ENCODE results near the gene RBL2. TPM values are rescaled to one million over a fixed set of nuclear protein-coding genes. Genes with fewer than 3 reads are reported as not detected.

RBL2 gene
- total RNA-seq, 4 donors from 2014 or later: 27.7 to 115 (median 64.0) TPM

DNA sequence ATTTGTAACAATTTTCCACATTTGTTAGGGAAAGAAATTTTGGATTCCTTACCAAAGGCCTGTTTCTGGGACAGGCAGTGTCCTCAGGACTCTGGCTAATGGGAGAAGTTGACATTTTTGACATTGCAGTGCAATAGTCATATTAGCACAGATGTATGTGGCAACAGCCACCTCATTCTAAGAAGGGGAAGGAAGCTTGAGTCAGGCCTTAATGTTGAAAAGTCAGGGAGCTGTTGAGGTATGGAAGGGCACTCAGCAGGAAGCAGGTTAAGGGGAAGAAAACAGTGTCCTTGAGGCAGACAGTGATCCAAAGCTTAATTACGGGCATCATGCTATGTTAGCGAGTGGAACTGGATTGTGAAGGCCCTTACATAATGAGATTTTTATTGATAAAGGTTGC is 47.9 kb downstream of the RBL2 start:
- Histone ChIP-seq H3K27ac (no peak overlapping the region), H3K4me3 (no peak overlapping the region), H3K4me1 (no peaks in the 10 kb centered on the region), H3K36me3 (peaks cover 0 to 79% (median 35%) of the 10 kb centered on the region in 4 donors), H3K9me3 (no peaks in the 10 kb centered on the region), H3K27me3 (no peaks in the 10 kb centered on the region)
- DNase-seq: no peak
- 97% methylated on average over 2 of the region's 2 CpGs; no CpG with 5 or more reads in 1 of the 2 donors for WGBS, 2 donors (ENCODE audit: low coverage in 1 of 2)
- intact Hi-C loops (cut with DNase I; ENCODE audit: low total_unique reads): no loop called here
- TF ChIP-seq EP300 (IDR thresholded peaks at IDR 0.05; ENCODE audit: low read depth): no peak
- no peak for TF ChIP-seq POLR2A (IDR thresholded peaks at IDR 0.05)
- TF ChIP-seq, protein P1, sequence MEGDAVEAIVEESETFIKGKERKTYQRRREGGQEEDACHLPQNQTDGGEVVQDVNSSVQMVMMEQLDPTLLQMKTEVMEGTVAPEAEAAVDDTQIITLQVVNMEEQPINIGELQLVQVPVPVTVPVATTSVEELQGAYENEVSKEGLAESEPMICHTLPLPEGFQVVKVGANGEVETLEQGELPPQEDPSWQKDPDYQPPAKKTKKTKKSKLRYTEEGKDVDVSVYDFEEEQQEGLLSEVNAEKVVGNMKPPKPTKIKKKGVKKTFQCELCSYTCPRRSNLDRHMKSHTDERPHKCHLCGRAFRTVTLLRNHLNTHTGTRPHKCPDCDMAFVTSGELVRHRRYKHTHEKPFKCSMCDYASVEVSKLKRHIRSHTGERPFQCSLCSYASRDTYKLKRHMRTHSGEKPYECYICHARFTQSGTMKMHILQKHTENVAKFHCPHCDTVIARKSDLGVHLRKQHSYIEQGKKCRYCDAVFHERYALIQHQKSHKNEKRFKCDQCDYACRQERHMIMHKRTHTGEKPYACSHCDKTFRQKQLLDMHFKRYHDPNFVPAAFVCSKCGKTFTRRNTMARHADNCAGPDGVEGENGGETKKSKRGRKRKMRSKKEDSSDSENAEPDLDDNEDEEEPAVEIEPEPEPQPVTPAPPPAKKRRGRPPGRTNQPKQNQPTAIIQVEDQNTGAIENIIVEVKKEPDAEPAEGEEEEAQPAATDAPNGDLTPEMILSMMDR (IDR thresholded peaks at IDR 0.05): no peak
- TF ChIP-seq POLR2AphosphoS5 (IDR thresholded peaks at IDR 0.05): no peak
- in situ Hi-C loops (cut with MboI; ENCODE audit: low pct_ligation_motif_present in 1 of 4, low pct_unique_long_range_greater_than_20kb in 1 of 4, low sequenced_read_pairs in 3 of 4): loop anchor here in 1 of 4 donors (25.0 kb wide), 1 partner anchor 195 kb away; no protein-coding TSS in a partner anchor

DNA sequence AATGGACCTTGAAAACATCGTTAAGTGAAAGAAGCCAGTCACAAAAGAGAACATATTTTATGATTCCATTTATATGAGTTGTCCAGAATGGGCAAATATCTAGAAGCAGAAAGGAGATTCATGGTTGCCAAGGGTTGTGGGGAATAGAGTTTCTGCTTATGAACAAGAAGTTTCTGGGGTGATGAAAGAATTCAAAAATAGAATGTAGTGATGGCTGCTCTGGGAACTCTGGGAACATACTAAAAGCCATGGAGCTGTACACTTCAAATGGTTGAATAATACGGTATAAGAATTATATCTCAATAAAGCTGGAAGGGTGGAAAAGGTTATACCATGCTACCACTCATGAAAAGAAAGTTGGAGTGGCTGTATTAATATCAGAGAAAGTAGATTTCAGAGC is 50.3 kb downstream of the RBL2 start:
- in situ Hi-C loops (cut with MboI; ENCODE audit: low pct_ligation_motif_present in 1 of 4, low pct_unique_long_range_greater_than_20kb in 1 of 4, low sequenced_read_pairs in 3 of 4) (loop anchor here in 1 of 4 donors (25.0 kb wide), 1 partner anchor 197 kb away; no protein-coding TSS in a partner anchor), intact Hi-C loops (cut with DNase I; ENCODE audit: low total_unique reads) (no loop called here)
- no peak overlapping the region for H3K27ac ChIP-seq
- TF ChIP-seq, protein P1 (IDR thresholded peaks at IDR 0.05): no peak
- no peak for TF ChIP-seq EP300 (IDR thresholded peaks at IDR 0.05; ENCODE audit: low read depth)
- TF ChIP-seq POLR2AphosphoS5 (IDR thresholded peaks at IDR 0.05): no peak
- TF ChIP-seq POLR2A (IDR thresholded peaks at IDR 0.05): no peak
- no peak overlapping the region for H3K4me3 ChIP-seq
- H3K36me3 ChIP-seq: peaks cover 0 to 81% (median 30%) of the 10 kb centered on the region in 4 donors
- no peaks in the 10 kb centered on the region for H3K9me3 ChIP-seq
- DNase-seq: no peak
- 86 to 89% methylated on average over 2 of the region's 2 CpGs for WGBS, 2 donors (ENCODE audit: low coverage in 1 of 2)
- no peaks in the 10 kb centered on the region for H3K27me3 ChIP-seq
- H3K4me1 ChIP-seq: no peaks in the 10 kb centered on the region

DNA sequence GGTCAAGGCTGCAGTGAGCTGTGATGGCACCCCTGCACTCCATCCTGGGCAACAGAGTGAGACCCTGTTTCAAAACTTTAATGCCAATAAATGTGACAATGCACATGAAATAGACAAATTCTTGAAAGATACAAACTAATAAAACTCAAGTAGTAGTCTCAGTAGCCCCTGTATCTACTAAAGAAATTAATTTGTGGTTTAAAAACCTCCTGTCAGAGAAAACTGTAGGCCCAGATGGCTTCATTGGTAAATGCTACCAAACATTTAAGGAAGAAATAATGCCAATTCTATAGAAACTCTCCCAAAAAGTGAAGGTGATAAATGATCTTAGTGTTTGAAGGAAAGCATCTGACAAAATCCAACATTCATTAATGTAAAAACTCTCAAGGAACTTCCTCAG is 52.0 kb downstream of the RBL2 start:
- Histone ChIP-seq H3K4me1 (no peaks in the 10 kb centered on the region), H3K9me3 (no peaks in the 10 kb centered on the region), H3K27me3 (no peaks in the 10 kb centered on the region), H3K4me3 (no peak overlapping the region), H3K36me3 (peaks cover 0 to 80% (median 37%) of the 10 kb centered on the region in 4 donors), H3K27ac (no peak overlapping the region)
- TF ChIP-seq POLR2AphosphoS5 (IDR thresholded peaks at IDR 0.05) (no peak), POLR2A (IDR thresholded peaks at IDR 0.05) (no peak), EP300 (IDR thresholded peaks at IDR 0.05; ENCODE audit: low read depth) (no peak)
- TF ChIP-seq, protein P1 (IDR thresholded peaks at IDR 0.05): no peak
- intact Hi-C loops (cut with DNase I; ENCODE audit: low total_unique reads): no loop called here
- no peak for DNase-seq
- in situ Hi-C loops (cut with MboI; ENCODE audit: low pct_ligation_motif_present in 1 of 4, low pct_unique_long_range_greater_than_20kb in 1 of 4, low sequenced_read_pairs in 3 of 4): loop anchor here in 1 of 4 donors (25.0 kb wide), 1 partner anchor 199 kb away; no protein-coding TSS in a partner anchor

DNA sequence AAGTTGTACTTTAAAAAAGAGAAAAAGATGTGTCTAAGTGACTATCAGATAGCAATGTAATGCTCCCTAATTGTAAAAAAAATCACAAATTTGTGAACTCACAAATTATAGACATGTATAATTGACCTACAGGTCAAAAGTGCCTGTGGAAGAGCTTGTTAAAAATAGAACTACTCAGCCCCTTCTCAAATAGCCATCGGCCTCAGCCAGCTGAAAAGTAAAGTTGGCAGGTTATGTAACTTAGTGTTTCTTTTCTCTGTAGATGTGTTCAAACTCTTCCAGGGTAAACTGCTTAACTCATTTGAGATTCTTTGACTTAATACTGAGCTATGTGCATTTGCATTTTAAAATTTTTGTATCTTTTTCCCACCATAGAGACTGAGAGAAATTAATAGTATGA is 55.5 kb downstream of the RBL2 start:
- intact Hi-C loops (cut with DNase I; ENCODE audit: low total_unique reads): no loop called here
- DNase-seq: no peak
- Histone ChIP-seq H3K27ac (no peak overlapping the region), H3K4me3 (no peak overlapping the region), H3K4me1 (no peaks in the 10 kb centered on the region), H3K9me3 (no peaks in the 10 kb centered on the region), H3K36me3 (peaks cover 0 to 76% (median 36%) of the 10 kb centered on the region in 4 donors), H3K27me3 (no peaks in the 10 kb centered on the region)
- in situ Hi-C loops (cut with MboI; ENCODE audit: low pct_ligation_motif_present in 1 of 4, low pct_unique_long_range_greater_than_20kb in 1 of 4, low sequenced_read_pairs in 3 of 4): loop anchor here in 1 of 4 donors (25.0 kb wide), 1 partner anchor 202 kb away; no protein-coding TSS in a partner anchor
- 74 to 100% methylated on average over 1 of the region's 1 CpG for WGBS, 2 donors (ENCODE audit: low coverage in 1 of 2)
- TF ChIP-seq, protein P1 (IDR thresholded peaks at IDR 0.05): no peak
- TF ChIP-seq POLR2AphosphoS5 (IDR thresholded peaks at IDR 0.05): no peak
- no peak for TF ChIP-seq POLR2A (IDR thresholded peaks at IDR 0.05)
- no peak for TF ChIP-seq EP300 (IDR thresholded peaks at IDR 0.05; ENCODE audit: low read depth)
